ENCODE measurements around the gene FOXN3.
A peak's percentile ranks its signal among the peaks of the same experiment; 100 is the strongest.

Gene FOXN3

DNA sequence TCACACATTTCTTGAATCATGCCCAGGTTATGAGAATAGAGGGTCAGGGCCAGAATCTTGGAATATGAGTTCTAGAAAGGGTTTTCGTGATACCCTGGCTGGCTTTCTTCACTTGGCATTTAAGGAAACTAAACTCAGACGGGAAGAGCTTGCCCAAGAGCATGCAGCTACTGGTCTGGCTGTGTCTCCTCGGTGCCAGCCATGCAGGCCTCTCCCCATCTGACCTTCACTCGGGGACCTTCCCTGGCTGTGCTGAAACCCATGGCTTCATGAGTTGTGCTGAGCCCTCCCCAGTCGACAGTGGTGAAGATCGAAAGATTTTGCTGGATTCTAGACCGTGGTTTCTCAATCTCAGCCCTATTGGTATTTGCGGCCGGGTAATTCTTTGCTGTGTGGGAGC, 38.0 kb downstream of the FOXN3 start:
- TF ChIP-seq CTCF (IDR thresholded peaks at IDR 0.05; ENCODE audit: insufficient read depth, low read depth, low read length, missing control alignments): no peak
- H3K4me3 ChIP-seq (ENCODE audit: low read length): no peak overlapping the region
- no peak for DNase-seq (ENCODE audit: low read depth)

DNA sequence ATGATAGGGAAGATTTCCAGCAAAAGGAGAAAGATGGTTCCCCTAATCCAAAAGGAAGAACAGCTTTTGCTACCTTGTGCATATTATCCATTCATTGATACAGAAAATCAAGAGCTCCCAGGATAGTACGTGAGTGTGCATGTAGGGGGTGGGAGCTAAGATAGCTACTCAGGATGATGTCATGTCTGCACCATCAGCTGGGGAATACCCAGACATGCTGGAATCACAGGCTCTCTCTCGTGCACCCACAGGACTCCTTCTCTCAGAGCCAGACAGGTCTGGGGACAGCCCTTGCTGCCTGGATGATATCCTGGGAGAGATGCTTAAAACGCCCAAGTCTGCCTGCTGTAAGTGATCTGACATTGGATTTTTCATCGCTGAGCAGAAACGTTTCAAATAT, 38.9 kb downstream of the FOXN3 start:
- DNase-seq (ENCODE audit: low read depth): peak; percentile 90
- TF ChIP-seq CTCF (IDR thresholded peaks at IDR 0.05; ENCODE audit: insufficient read depth, low read depth, low read length, missing control alignments): no peak
- H3K4me3 ChIP-seq (ENCODE audit: low read length): no peak overlapping the region

DNA sequence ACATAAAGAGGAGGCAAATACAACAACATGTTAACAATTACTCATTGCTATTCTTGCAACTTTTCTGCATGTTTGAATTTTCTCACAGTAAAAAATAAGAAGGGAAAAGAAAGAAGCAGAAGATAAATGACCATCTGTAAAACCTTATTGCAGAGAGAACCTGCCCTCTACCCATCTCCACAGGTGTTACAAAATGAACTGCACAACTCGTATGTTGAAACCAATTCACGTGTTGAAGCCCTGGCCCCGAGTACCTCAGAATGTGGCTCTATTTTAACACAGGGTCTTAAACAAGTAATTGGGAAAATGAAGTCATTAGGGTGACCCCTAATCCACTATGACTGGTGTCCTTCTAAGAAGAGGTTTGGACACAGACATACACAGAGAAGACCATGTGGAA, 39.5 kb downstream of the FOXN3 start:
- TF ChIP-seq CTCF (IDR thresholded peaks at IDR 0.05; ENCODE audit: insufficient read depth, low read depth, low read length, missing control alignments): no peak
- H3K4me3 ChIP-seq (ENCODE audit: low read length): no peak overlapping the region
- no peak for DNase-seq (ENCODE audit: low read depth)

- H3K4me3 ChIP-seq (ENCODE audit: low read length): no peak overlapping the region
- TF ChIP-seq CTCF (IDR thresholded peaks at IDR 0.05; ENCODE audit: insufficient read depth, low read depth, low read length, missing control alignments): no peak
- DNase-seq (ENCODE audit: low read depth): no peak
Observed at GRCh38 chr14:89374908-89375307, 42.1 kb downstream of the FOXN3 start.

DNA sequence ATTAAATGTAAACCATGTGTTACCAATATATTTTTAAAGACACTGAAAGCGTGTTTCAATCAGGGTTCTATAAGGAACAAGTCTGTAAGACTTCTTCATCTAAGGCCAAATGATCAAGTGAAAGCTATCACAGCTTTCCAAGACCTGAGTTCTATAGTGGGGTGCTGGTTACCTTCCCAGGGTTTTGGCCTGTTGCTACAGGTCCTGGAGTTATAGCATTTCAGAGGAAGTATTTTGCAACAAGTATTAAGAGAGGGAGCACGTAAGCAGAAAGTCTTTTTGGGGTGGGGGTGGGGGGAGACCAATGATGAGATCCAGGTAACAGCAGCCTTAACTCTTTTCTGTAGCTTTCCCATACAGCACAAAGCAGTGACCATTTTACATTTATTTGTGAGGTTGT, 43.8 kb downstream of the FOXN3 start:
- no peak overlapping the region for H3K4me3 ChIP-seq (ENCODE audit: low read length)
- DNase-seq (ENCODE audit: low read depth): peak; percentile 67
- TF ChIP-seq CTCF (IDR thresholded peaks at IDR 0.05; ENCODE audit: insufficient read depth, low read depth, low read length, missing control alignments): no peak

GRCh38 chr14:89372512-89372883, 44.5 kb downstream of the FOXN3 start:
- no peak for TF ChIP-seq CTCF (IDR thresholded peaks at IDR 0.05; ENCODE audit: insufficient read depth, low read depth, low read length, missing control alignments)
- no peak for DNase-seq (ENCODE audit: low read depth)
- no peak overlapping the region for H3K4me3 ChIP-seq (ENCODE audit: low read length)

DNA sequence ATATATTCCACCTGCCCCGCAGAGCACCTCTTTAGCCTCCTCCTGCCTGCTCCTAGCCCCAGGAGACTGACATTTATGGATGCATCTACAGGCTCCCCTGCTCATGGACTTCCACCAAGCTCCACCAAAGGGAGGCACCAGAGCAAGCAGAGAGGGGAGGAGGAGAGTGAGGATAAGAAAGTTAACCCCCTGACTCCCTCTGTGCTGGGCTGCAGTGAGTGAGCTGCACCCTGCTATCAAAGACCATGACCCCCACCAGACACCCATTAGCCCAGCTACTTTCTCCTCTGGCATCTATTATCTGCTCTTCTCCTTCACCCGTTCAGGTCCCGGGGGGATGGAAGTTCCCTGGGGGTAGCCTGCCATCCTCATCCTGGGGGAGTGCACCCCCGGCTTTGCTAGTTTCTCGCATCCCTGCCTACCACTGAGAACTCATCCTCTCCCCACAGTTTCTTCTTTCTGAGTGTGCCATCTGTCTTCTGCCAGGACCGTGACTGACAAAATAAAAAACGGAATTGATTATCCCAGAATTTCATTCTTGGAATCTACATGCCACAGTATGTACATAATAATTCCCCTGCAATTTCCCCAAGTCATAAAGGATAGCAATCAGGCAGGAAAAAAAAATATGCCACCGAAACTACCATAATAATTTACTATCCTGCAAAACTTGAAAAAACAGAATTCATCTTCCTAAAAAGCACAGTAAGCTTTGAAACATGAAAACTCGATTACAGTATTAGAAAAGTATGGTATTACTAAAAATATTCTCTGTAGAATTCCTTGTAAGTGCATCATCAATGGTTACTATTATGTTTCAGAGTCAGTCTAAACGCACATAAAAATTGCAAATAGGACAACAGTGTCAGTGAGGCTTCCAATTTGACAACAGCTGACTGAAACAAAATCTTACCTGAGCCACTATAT, 45.2 kb downstream of the FOXN3 start:
- H3K4me3 ChIP-seq (ENCODE audit: low read length): no peak overlapping the region
- TF ChIP-seq CTCF (IDR thresholded peaks at IDR 0.05; ENCODE audit: insufficient read depth, low read depth, low read length, missing control alignments): no peak
- DNase-seq (ENCODE audit: low read depth): no peak
